GM18508 (cell line): ENCODE data around the gene AP3B2.

Experiments used
- ATAC-seq: cut with Tn5 transposase; IDR thresholded peaks from one replicate; pipeline ENCODE4 v1.9.1; 2021; ENCODE audit warnings: moderate number of reproducible peaks; ENCODE audit not compliant: insufficient read depth, unreplicated experiment

The AP3B2 gene

DNA sequence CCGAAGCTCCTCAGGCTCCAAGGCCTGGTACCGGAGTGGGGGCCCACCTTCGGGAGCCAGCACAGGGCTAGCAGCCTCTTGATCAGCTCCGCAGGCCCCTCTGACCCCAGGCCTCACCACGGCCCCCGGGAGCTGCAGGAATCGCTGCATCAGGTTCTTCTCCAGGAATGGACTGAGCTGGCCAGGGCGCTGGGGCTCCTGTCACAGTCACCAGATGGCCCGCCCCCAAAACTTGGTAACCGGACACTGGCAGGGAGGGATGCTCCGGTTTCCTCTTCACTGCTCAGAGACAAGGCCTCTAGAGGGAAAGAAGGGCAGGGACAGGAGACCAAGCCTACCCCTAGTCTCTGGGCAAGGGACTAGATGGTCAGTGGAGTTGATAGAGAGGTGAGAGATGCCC is 9.9 kb downstream of the AP3B2 start:
- ATAC-seq = no peak

DNA sequence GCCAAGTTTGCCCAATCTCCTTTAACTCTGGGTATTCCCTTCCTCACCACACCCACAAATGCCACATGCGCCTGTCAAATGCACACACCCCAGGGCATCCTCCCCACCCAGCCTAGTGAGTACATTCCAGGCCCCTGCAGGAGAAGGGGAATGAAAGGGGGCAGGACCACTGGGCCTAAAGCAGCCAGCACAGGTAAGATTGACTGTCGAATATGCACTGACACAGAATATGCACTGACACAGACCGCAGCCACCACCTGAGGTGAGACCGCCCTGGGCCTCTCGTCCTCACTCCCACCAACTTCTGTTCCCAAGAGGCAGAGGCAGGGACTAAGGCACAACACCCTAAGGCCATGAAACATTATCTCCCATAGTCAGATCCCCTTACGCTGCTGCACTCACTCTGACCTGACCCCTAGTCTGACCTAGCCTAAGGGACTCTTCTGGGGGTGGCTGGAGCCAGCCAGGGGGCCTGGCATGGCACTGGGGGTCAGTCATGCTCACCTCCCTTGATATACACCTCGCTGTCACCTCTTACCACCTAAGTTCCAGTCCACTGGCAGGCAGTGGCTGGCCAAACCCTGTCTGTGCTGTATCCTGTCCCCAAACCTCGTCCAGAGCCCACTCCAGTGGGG is 10.8 kb downstream of the AP3B2 start:
- no peak for ATAC-seq

DNA sequence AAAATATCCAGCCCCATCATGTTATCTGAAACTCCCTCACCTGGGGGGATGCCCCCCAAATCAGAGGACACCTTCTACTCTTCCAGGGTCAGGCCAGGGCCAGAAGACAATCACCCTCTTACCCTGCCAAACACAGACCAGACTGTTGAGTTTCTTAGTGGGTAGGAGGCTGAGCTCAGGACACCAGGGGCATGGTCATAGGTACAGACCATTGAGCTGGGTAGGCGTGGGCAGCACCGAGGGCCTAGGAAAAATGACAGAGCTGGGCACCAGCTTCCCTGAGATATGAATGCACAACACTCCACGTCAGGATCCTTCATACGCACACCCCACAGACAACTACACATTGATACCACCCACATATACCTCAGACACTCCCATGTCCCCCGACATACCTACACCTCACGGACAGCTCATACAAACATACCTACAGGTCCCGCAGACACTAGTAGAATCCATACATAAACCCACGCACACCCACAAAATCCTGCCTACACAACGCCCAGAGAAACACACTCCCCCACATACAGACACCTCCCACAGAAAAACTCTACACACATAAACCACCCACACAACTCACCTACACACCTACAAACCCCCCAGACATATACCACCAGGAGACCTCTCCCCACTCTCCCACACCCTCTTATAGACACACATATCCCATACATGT is 11.8 kb downstream of the AP3B2 start:
- no peak for ATAC-seq

DNA sequence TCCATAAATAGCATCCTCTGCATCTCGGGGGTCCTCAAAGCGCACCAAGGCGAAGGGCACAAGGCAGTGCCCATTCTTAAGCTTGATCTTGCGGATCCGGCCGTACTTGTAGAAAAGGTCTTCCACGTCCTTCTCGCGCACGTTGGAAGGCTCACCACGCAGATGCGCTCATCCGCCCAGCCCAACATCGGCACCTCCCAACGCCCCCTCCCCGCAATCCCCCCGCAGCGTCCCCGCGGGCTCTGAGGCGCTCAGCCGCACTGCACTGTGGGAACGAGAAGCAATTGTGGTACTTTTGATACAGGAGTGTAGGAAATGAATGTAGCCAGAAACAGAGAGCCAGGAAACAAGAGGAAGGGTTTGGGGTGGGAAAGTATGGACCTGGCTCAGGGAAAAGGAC is 17.5 kb downstream of the AP3B2 start:
- ATAC-seq = no peak

DNA sequence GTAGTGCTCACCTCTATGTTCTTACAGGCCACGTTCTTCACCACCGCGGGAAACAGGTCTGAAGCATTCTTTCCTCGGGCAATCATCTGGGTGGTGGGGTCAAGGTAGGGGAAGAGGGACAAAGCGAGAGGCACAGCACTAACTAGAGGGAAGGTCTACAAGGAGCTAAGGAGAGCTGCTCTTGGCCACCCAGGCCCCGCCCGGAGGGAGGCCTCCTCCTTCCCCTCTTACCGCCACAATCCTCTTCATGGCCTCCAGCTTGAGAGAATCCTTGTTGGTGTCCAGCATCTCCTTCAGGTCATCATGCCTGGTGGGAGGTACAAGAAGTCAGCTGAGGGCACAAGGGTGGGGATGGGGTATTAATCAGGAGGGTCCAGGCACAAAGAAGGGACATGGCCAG is 20.5 kb downstream of the AP3B2 start:
- ATAC-seq = no peak

GRCh38 chr15:82688691-82689090 is 21.0 kb downstream of the AP3B2 start:
- ATAC-seq = no peak

DNA sequence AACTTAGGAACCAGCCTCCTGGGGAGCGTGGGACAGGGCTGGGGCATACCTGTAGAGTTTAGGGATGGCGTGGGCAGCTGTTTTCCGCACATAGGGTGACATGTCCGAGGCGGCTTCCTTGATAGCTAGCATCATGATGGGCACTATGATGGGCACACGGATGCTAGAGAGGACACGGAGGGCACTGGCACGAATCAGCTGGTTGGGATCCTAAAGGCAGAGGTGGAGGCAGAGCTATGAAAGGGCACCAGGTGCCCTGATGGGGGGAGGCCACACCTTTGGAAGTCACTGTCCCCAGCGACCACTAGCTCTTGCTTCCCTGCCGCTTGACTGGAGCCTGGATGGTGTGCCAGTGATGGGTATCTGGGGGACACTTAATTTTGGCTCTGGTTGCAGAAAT is 28.3 kb downstream of the AP3B2 start:
- no peak for ATAC-seq

- ATAC-seq = no peak
Measured at GRCh38 chr15:82680200-82681102, 29.2 kb downstream of the AP3B2 start.

GRCh38 chr15:82679626-82680199 is 30.0 kb downstream of the AP3B2 start:
- ATAC-seq = no peak

DNA sequence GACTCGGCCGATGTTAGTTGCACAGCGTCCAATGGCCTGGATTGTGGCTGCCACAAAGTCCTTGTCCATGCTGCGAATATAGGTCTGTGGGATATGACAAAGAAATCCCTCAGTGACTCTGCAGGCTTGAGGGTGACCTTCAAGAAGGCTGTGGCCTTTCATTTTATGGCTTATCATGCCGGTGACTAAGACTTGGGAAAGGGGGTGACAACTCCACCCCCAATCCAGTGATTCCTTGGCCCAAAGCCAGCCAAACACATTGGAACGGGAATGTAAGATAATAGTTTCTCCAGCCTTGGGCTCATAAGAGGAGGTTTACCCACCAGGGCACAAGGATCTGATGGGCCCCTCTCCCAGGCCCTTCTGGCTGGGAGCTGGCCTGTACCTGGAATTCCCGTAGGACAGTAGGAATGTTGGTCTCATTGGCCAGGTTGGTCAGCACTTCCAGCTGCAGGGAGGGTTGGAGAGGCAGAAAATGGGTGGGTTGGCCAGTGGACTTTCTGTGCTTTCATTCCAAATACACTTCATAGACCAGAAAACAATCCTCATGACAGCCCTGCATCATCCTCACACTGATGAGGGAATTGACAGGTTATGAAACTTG is 31.9 kb downstream of the AP3B2 start:
- no peak for ATAC-seq

GRCh38 chr15:82674873-82675272 is 34.8 kb downstream of the AP3B2 start:
- ATAC-seq = no peak

GRCh38 chr15:82670699-82671098 is 39.0 kb downstream of the AP3B2 start:
- no peak for ATAC-seq

- ATAC-seq = no peak
Measured at GRCh38 chr15:82666606-82667005, 43.1 kb downstream of the AP3B2 start.

DNA sequence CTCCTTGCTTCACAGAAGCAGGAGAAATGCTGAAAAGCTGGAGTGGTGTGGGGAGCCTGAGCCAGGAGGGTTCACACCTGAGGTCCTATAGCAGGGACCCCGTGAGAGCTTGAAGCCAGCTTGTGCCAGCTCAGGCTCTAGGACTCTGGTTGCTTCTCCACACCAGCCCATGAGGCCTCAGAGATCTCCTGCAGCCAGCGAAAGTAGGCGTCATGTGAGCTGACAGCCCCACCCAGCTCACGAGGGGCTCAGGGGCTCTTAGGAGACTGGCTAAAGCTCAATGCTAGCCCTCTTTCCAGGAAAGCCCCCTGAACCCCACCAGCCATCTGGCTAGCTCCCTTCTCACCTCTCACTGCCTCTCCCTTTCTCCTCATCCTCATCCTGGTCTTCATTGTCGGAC is 45.7 kb downstream of the AP3B2 start:
- no peak for ATAC-seq

- ATAC-seq = no peak
Measured at GRCh38 chr15:82663186-82663600, 46.5 kb downstream of the AP3B2 start.

- no peak for ATAC-seq
Measured at GRCh38 chr15:82662641-82663040, 47.0 kb downstream of the AP3B2 start.

- ATAC-seq = no peak
Measured at GRCh38 chr15:82660378-82660777, 49.3 kb downstream of the AP3B2 start.

- ATAC-seq = no peak
Measured at GRCh38 chr15:82656641-82657266, 52.9 kb downstream of the AP3B2 start.

DNA sequence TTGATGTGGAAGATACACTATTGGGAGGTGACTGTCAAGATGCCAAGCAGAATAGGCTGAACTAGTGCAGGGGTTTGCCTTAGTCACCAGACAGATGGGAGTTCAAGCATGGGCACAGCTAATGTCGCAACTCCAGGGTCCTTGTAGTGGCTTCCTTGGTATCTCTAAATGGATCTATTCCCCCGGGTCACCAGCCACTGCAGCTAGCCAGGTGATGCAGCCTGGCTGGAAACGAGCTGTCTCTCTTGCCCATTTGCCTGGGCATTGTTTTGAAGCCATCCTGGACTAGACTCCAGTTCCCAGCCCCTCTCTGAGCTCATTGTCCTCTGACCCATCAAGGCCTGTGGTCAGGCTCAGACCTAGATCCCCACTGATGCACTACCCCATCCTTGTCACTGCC is 54.1 kb downstream of the AP3B2 start:
- ATAC-seq = no peak
